ENCODE results near the gene PATZ1.

The PATZ1 gene

DNA sequence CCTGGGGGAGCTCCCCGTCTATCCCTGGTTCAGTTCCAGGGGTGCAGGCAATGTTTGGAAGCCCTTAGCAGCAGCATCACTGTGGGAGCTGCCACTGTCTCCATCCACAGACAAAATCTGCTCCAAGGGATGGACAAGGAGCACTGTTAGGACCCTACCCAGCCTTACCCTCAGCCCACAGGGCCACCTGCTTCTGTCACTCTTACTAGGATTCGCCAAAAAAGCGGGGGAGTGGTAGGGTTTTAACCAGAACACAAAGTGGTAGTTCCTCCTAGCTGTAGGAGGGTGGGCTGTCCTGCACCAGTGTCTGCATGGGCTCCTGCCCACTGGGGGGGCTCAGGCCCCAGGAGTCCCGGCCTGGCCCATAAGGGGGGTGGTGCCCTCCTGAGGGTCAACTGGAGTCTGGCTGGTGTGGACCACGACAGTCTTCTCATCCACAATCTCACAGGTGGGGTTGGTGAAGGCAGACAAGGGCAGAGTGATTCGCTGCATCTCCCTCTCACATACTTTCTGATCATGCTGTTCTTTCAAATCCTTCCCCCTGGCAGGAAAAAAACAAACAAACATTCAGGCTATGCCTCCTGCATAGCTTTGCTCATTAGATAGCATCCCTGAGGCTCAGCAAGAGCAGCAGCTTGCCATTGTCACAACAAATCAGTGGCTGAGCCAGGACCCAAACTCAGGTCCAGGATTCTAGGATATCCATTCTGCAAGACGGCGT, 63.2 kb downstream of the PATZ1 start:
- TF ChIP-seq, protein P1, sequence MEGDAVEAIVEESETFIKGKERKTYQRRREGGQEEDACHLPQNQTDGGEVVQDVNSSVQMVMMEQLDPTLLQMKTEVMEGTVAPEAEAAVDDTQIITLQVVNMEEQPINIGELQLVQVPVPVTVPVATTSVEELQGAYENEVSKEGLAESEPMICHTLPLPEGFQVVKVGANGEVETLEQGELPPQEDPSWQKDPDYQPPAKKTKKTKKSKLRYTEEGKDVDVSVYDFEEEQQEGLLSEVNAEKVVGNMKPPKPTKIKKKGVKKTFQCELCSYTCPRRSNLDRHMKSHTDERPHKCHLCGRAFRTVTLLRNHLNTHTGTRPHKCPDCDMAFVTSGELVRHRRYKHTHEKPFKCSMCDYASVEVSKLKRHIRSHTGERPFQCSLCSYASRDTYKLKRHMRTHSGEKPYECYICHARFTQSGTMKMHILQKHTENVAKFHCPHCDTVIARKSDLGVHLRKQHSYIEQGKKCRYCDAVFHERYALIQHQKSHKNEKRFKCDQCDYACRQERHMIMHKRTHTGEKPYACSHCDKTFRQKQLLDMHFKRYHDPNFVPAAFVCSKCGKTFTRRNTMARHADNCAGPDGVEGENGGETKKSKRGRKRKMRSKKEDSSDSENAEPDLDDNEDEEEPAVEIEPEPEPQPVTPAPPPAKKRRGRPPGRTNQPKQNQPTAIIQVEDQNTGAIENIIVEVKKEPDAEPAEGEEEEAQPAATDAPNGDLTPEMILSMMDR (IDR thresholded peaks at IDR 0.05; ENCODE audit: low read depth, low read length) = no peak
- no peak for DNase-seq (ENCODE audit: low read depth in 2 of 2)
- no peak overlapping the region for H3K4me3 ChIP-seq (replicated peaks in 1 of 2; ENCODE audit: low read depth in 2 of 2, low read length in 2 of 2)

DNA sequence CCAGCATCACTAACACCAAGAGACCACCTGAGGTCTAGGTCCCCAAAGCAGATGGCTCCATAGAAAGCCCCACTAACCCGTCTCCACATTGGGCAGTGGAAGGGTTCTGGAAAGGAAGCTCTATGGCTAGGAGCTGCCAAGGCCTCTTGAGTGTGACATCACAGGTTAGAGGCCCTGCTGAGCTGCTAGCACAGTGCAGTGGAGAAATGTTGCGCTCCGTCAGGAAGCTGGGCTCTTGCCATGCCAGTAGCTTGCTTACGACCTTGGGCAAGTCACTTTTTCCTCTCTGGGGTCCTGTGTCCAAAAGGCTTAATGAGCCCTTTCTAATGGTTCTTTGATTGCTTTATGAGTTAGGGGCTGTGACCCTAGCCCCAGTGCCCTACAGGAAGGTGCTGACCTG, 64.4 kb downstream of the PATZ1 start:
- no peak overlapping the region for H3K4me3 ChIP-seq (replicated peaks in 1 of 2; ENCODE audit: low read depth in 2 of 2, low read length in 2 of 2)
- TF ChIP-seq, protein P1 (IDR thresholded peaks at IDR 0.05; ENCODE audit: low read depth, low read length) = no peak
- no peak for DNase-seq (ENCODE audit: low read depth in 2 of 2)

DNA sequence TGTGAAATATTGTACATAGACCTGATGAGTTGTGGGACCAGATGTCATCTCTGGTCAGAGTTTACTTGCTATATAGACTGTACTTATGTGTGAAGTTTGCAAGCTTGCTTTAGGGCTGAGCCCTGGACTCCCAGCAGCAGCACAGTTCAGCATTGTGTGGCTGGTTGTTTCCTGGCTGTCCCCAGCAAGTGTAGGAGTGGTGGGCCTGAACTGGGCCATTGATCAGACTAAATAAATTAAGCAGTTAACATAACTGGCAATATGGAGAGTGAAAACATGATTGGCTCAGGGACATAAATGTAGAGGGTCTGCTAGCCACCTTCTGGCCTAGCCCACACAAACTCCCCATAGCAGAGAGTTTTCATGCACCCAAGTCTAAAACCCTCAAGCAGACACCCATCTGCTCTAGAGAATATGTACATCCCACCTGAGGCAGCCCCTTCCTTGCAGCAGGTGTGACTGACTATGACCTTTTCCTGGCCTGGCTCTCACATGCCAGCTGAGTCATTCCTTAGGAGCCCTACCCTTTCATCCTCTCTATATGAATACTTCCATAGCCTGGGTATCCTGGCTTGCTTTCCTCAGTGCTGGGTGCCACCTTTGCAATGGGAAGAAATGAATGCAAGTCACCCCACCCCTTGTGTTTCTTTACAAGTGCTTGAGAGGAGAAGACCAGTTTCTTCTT, 66.2 kb downstream of the PATZ1 start:
- H3K4me3 ChIP-seq (replicated peaks in 1 of 2; ENCODE audit: low read depth in 2 of 2, low read length in 2 of 2) = no peak overlapping the region
- TF ChIP-seq, protein P1 (IDR thresholded peaks at IDR 0.05; ENCODE audit: low read depth, low read length) = no peak
- no peak for DNase-seq (ENCODE audit: low read depth in 2 of 2)

DNA sequence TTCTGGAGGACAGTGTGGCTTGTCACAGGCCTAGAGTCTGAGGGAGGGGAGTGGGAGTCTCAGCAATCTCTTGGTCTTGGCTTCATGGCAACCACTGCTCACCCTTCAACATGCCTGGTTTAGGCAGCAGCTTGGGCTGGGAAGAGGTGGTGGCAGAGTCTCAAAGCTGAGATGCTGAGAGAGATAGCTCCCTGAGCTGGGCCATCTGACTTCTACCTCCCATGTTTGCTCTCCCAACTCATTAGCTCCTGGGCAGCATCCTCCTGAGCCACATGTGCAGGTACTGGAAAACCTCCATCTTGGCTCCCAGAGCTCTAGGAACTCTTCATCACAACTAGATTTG, 66.8 kb downstream of the PATZ1 start:
- TF ChIP-seq, protein P1 (IDR thresholded peaks at IDR 0.05; ENCODE audit: low read depth, low read length) = no peak
- no peak overlapping the region for H3K4me3 ChIP-seq (replicated peaks in 1 of 2; ENCODE audit: low read depth in 2 of 2, low read length in 2 of 2)
- DNase-seq (ENCODE audit: low read depth in 2 of 2) = no peak

DNA sequence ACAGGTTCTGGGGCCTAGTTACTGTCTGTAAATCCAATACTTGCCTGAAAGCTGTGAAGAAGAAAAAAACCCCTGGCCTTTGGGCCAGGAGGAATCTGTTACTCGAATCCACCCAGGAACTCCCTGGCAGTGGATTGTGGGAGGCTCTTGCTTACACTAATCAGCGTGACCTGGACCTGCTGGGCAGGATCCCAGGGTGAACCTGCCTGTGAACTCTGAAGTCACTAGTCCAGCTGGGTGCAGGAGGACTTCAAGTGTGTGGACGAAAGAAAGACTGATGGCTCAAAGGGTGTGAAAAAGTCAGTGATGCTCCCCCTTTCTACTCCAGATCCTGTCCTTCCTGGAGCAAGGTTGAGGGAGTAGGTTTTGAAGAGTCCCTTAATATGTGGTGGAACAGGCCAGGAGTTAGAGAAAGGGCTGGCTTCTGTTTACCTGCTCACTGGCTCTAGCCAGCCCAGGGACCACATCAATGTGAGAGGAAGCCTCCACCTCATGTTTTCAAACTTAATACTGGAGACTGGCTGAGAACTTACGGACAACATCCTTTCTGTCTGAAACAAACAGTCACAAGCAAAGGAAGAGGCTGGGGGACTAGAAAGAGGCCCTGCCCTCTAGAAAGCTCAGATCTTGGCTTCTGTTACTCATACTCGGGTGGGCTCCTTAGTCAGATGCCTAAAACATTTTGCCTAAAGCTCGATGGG, 67.4 kb downstream of the PATZ1 start:
- DNase-seq (ENCODE audit: low read depth in 2 of 2) = no peak
- no peak overlapping the region for H3K4me3 ChIP-seq (replicated peaks in 1 of 2; ENCODE audit: low read depth in 2 of 2, low read length in 2 of 2)
- TF ChIP-seq, protein P1 (IDR thresholded peaks at IDR 0.05; ENCODE audit: low read depth, low read length) = no peak

DNA sequence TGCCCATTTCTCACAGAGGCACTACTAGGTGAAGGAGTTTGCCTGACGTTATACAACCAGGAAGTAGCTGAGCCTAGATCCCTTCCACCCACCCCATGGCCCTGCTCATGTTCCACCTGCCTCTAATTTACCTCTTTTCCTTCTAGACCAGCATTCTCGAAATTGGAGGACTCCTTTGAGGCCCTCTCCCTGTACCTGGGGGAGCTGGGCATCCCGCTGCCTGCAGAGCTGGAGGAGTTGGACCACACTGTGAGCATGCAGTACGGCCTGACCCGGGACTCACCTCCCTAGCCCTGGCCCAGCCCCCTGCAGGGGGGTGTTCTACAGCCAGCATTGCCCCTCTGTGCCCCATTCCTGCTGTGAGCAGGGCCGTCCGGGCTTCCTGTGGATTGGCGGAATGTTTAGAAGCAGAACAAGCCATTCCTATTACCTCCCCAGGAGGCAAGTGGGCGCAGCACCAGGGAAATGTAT, 68.0 kb downstream of the PATZ1 start:
- no peak for DNase-seq (ENCODE audit: low read depth in 2 of 2)
- TF ChIP-seq, protein P1 (IDR thresholded peaks at IDR 0.05; ENCODE audit: low read depth, low read length) = no peak
- no peak overlapping the region for H3K4me3 ChIP-seq (replicated peaks in 1 of 2; ENCODE audit: low read depth in 2 of 2, low read length in 2 of 2)
